ENCODE measurements around the gene UTP15. TPM values are rescaled to one million over a fixed set of nuclear protein-coding genes. Genes with fewer than 3 reads are reported as not detected.

The UTP15 gene
- total and polyA plus RNA-seq, 10 donors: 4.5 to 37.0 (median 16.3) TPM

DNA sequence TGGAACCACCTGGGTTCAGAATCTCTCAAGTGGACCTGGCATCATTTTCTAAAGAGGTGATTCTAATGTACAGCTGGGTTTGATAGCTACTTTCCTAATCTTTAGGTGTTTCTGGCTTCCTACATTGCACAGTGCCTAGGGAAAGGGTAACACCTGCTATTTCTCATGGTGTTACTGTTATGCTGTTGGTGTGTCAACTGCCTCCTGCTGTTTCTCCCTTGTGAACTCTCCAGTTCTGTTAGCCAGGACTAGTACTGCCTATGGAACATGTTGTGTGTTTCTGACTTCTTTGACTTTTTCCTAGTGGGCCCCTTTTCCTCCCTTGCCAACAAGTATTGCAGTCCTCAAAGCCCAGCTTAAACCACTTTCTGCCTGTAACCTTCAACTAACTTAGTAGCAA is 66.0 kb downstream of the UTP15 start:
- no peak for DNase-seq
- H3K27me3 ChIP-seq (replicated peaks in 1 of 7): peaks cover 0 to 27% (median 5%) of the 10 kb centered on the region in 7 donors
- no peak for TF ChIP-seq POLR2AphosphoS5 (IDR thresholded peaks at IDR 0.05)
- TF ChIP-seq, protein P1, sequence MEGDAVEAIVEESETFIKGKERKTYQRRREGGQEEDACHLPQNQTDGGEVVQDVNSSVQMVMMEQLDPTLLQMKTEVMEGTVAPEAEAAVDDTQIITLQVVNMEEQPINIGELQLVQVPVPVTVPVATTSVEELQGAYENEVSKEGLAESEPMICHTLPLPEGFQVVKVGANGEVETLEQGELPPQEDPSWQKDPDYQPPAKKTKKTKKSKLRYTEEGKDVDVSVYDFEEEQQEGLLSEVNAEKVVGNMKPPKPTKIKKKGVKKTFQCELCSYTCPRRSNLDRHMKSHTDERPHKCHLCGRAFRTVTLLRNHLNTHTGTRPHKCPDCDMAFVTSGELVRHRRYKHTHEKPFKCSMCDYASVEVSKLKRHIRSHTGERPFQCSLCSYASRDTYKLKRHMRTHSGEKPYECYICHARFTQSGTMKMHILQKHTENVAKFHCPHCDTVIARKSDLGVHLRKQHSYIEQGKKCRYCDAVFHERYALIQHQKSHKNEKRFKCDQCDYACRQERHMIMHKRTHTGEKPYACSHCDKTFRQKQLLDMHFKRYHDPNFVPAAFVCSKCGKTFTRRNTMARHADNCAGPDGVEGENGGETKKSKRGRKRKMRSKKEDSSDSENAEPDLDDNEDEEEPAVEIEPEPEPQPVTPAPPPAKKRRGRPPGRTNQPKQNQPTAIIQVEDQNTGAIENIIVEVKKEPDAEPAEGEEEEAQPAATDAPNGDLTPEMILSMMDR (IDR thresholded peaks at IDR 0.05 in 8 of 11, conservative IDR thresholded peaks at IDR 0.05 in 3 of 11): no peak
- no peak for TF ChIP-seq POLR2A (IDR thresholded peaks at IDR 0.05)
- intact Hi-C loops (cut with DNase I; ENCODE audit: low total_unique reads): no loop called here
- no peak overlapping the region for H3K4me3 ChIP-seq
- H3K36me3 ChIP-seq: no peaks in the 10 kb centered on the region
- H3K27ac ChIP-seq: no peak overlapping the region
- H3K9me3 ChIP-seq: no peaks in the 10 kb centered on the region
- peaks cover 0 to 12% (median 4%) of the 10 kb centered on the region in 6 donors for H3K4me1 ChIP-seq

Other genes starting within 250 kb of the UTP15 start
- 1 to 10 TPM in 1 of 7 donors, under 1 TPM in 5, not detected in 1; 0.26 to 1.1 (median 0.34) TPM for gene FOXD1, start 117.0 kb upstream of the UTP15 start, total RNA-seq
- 1 to 10 TPM in 1 of 3 donors, under 1 TPM in 2; 0.09 to 1.1 (median 0.37) TPM for gene FOXD1, start 117.0 kb upstream of the UTP15 start, polyA plus RNA-seq
- gene BTF3, start 67.3 kb upstream of the UTP15 start, total RNA-seq: 100 to 1,000 TPM; 368 to 539 (median 463) TPM
- 100 to 1,000 TPM; 689 to 914 (median 771) TPM for gene BTF3, start 67.3 kb upstream of the UTP15 start, polyA plus RNA-seq
- gene ANKRA2, start 104 bp upstream of the UTP15 start, total RNA-seq: 10 to 100 TPM; 20.6 to 32.0 (median 24.4) TPM
- 10 to 100 TPM; 23.8 to 35.1 (median 25.6) TPM for gene ANKRA2, start 104 bp upstream of the UTP15 start, polyA plus RNA-seq
- 10 to 100 TPM in 4 of 7 donors, 1 to 10 TPM in 3; 3.8 to 17.5 (median 10.0) TPM for gene ARHGEF28, start 60.5 kb downstream of the UTP15 start, total RNA-seq
- gene ARHGEF28, start 60.5 kb downstream of the UTP15 start, polyA plus RNA-seq: 1 to 10 TPM in 2 of 3 donors, under 1 TPM in 1; 0.53 to 3.3 (median 1.5) TPM

Measured in spleen (tissue), 11 donors.